Epithelial cell of esophagus (primary cell): Measurements from ENCODE around the gene UBA5.

Source experiments
- DNase-seq: peaks from one replicate; pipeline ENCODE4 v3.0.0; 2010; ENCODE audit warnings: low read depth
- H3K4me3 ChIP-seq: 2 replicates; pipeline ENCODE4 v1.5.1; 2011; ENCODE audit warnings: mild to moderate bottlenecking, low read length, control low read depth
- CTCF ChIP-seq: IDR thresholded peaks from 2 replicates; pipeline ENCODE4 v1.5.1; 2011; ENCODE audit warnings: low read depth, mild to moderate bottlenecking, low read length, control low read depth, inconsistent platforms; ENCODE audit not compliant: insufficient read depth; ENCODE audit errors: missing control alignments

Gene UBA5

DNA sequence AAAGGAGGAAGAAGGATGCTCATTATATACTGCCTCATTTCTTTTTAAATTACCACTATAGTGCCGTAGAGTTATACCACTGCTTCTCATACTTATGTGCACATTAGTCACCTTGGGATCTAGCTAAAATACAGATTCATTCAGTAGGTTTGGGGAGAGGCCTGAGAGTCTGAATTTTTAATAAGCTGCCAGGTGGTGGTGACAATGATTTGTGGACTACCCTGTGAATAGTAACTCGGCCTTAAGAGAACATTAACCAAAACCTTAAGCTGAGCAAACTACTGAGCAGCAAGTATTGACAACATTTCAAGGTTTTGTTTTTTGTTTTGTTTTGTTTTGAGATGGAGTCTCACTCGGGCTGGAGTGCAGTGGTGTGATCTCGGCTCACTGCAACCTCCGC, 19.8 kb downstream of the UBA5 start:
- DNase-seq, result no peak
- no peak for TF ChIP-seq CTCF
- no peak overlapping the region for H3K4me3 ChIP-seq

- no peak overlapping the region for H3K4me3 ChIP-seq
Observed at GRCh38 chr3:132681421-132681820, 21.3 kb downstream of the UBA5 start.

GRCh38 chr3:132682201-132682600, 22.1 kb downstream of the UBA5 start:
- no peak overlapping the region for H3K4me3 ChIP-seq
- no peak for TF ChIP-seq CTCF
- DNase-seq, result no peak

More at GRCh38 chr3:132681421-132681820, 21.3 kb downstream of the UBA5 start:
- DNase-seq, result no peak
- no peak for TF ChIP-seq CTCF

- no peak for DNase-seq
- no peak for TF ChIP-seq CTCF
Observed at GRCh38 chr3:132690040-132690439, 29.9 kb downstream of the UBA5 start.

GRCh38 chr3:132694991-132695390, 34.9 kb downstream of the UBA5 start:
- no peak for TF ChIP-seq CTCF
- no peak for DNase-seq
- H3K4me3 ChIP-seq, result no peak overlapping the region

More at GRCh38 chr3:132690040-132690439, 29.9 kb downstream of the UBA5 start:
- no peak overlapping the region for H3K4me3 ChIP-seq

DNA sequence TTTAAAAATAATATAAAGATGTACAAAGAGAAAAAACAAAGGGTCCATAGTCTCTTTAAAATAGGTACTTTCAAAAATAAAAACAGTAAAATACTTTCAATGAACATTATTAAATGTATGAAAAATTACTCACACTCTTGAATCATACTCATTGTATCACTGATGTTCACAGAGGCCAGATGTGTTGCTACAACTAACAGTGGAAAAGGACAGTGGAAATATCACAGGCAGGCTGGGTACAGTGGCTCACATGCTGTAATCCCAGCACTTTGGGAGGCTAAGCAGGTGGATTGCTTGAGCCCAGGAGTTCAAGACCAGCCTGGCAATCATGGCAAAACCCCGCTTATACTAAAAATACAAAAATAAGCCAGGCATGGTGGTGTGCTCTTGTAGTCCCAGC, 35.3 kb downstream of the UBA5 start:
- no peak for DNase-seq
- no peak for TF ChIP-seq CTCF
- H3K4me3 ChIP-seq, result no peak overlapping the region

- DNase-seq, result no peak
- no peak for TF ChIP-seq CTCF
- no peak overlapping the region for H3K4me3 ChIP-seq
Observed at GRCh38 chr3:132703733-132704132, 43.6 kb downstream of the UBA5 start.
